Renal cortical epithelial cell (primary cell): ENCODE results near the gene DNMT3L. TPM values are rescaled to one million over a fixed set of nuclear protein-coding genes. Genes with fewer than 3 reads are reported as not detected.

ENCODE experiments used
- DNase-seq: peaks from one replicate; pipeline ENCODE4 v3.0.0-alpha.2; 2011; ENCODE audit warnings: low read depth
- total RNA-seq: library from RNA; depleted of rRNA; stranded (reverse); fragments of >200 nt; gene quantifications from 2 replicates; pipeline ENCODE4 v1.2.3, GENCODE V29; 2014

Gene DNMT3L
- total RNA-seq, 1 donor from 2014 or later = not detected

- DNase-seq = no peak
Observed at GRCh38 chr21:44279354-44280260, 17.9 kb upstream of the DNMT3L start.

DNA sequence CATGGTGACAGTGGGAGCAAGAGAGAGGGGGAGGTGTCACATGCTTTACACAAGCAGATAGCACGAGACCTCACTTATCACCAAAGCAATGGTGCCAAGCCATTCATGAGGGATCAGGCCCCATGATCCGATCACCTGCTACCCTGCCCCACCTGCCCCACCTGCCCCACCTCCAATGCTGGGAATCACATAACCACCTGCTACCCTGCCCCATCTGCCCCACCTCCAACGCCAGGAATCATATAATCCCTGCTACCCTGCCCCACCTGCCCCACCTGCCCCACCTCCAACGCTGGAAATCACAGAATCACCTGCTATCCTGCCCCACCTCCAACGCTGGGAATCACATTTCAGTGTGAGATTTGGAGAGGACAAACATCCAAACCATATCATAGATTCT lies 13.3 kb upstream of the DNMT3L start:
- DNase-seq = no peak

DNA sequence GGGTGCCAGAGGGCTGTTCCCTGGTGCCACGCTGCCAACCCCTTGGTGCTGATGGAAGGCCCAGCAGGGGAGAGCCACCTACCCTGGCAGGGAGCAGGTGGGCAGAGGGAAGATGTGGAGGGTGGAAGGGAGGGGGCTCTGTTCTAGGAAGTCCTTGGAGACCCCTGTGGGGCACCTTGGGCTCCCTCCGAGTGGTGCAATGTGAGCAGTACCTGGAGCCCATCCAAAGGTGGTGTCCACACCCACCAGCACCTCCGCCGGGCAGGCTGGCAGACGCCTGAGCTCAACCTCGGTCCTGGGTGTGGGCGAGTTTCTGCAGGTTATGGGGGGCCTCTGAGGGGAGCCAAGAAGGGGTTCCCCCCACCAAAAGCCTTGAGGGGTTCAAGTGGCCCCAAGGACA lies 11.3 kb upstream of the DNMT3L start:
- DNase-seq = no peak

DNA sequence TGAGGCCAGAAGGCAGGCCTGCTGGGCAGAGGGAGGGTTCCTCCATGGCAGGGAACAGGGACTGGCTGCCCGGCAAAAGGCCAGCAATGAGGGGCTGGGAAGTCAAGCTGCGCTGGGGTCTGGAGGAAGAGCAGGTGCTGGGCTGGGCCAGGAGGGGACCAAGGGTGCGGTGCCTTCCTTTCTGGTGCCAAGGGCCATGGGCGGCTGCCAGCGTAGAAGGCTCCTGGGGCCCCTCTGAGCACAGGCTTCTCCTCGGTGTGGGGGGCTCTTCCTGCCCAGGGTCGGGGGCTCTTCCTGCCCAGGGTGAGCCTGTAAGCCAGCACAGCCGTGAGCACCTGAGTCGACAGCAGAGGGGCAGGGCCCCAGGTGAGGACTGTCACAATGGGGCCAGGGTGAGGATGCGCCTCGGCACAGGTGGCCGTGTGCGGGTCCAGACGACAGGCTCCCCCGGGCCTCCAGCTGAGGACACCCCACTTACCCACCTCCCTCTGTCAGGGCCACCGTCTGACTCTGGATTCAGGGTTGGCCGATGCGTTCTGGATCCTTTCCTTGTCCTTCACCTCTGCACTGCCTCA lies 10.7 kb upstream of the DNMT3L start:
- no peak for DNase-seq

- DNase-seq = no peak
Observed at GRCh38 chr21:44271558-44272283, 10.0 kb upstream of the DNMT3L start.

DNA sequence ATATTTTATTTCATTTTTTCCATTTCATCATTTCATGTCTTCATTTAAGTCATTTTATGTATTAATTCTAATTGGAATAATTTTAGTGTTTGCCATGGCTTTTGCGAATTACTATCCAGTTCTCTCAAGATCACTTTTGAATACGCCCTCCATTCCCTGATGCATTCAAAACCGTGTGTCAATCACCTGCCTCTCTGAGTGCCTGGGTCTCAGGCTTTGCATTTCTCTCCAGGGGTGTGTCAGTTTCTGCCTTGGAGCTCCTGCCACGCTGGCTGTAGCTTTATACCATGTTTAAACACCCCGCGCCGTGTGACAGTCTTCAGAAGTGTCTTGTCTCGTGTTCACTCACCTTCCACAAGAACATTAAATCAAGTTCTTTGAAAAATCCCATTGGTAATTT lies 7.4 kb upstream of the DNMT3L start:
- DNase-seq = no peak

DNA sequence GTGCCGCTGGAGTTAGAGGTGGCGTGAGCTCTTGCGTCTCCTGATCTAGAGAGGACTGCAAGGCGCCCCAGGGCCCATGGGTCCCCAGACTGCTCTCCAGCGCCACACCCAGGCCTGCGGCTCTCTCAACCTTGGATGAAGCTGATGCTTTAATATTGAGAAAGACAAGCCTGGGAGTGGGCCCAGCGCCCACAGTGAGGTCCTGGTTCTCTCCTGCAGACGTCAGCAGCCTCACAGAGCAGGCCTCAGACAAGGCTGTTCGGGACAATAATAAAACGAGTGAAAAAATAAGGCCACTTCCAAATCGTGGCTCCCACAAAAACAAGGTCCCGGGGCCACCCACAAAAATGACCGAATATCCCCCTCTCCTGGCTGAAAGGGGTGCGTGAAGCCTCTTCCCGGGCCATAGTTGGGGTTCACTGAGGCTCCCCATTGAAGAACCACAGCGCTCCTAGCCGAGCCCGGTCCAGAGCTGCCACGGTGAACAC lies 6.0 kb upstream of the DNMT3L start:
- DNase-seq = no peak

DNA sequence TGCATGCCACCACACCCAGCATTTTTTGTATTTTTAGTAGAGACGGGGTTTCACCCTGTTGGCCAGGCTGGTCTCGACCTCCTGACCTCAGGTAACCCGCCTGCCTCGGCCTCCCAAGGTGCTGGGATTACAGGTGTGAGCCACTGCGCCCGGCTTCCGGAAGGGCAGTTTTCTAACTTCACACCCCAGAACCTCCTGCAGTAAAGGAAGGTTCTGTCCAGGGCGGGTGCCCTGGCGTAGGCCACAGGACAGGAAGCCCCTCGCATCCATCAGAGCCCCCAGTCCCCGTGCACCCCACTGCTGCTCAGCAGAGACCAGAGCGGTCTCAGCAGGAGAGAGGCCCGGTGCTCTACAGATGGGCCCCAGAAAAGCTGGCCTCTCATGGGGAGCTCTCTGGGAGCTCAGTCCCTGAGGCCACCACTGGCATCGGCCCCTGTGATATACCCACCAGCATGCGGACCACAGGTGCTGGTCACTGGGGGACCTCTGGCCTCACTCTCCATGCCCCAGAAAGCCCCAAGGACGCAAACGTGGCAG lies 4.1 kb upstream of the DNMT3L start:
- DNase-seq = no peak

GRCh38 chr21:44263768-44264167 lies 2.1 kb upstream of the DNMT3L start:
- no peak for DNase-seq

DNA sequence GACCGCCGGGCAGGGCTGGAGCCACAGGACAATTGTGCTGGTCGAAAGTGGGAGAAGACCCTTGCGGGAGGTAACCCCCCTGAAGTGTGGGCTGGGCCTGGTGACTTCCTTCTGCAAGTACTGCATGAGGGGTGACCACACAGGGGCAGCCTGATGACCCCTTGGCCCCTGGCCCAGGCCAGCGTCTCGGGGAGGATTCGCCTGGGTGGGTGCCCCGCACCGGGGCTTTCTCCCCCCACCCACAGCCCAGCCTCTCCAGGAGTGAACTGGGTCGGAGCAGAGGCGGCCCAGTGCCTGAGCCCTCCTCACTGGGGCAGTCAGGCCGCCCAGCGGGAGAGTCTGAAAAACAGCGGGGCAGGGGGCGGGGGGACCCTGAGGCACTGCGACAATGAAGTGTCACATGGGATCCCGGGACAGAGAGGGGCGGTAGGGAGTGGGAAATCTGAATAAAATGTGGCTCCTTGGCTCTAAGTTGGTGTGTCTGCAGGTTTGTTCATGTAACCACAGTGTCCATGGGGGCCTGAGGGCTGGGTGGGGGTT lies 1.6 kb upstream of the DNMT3L start:
- DNase-seq = no peak

DNA sequence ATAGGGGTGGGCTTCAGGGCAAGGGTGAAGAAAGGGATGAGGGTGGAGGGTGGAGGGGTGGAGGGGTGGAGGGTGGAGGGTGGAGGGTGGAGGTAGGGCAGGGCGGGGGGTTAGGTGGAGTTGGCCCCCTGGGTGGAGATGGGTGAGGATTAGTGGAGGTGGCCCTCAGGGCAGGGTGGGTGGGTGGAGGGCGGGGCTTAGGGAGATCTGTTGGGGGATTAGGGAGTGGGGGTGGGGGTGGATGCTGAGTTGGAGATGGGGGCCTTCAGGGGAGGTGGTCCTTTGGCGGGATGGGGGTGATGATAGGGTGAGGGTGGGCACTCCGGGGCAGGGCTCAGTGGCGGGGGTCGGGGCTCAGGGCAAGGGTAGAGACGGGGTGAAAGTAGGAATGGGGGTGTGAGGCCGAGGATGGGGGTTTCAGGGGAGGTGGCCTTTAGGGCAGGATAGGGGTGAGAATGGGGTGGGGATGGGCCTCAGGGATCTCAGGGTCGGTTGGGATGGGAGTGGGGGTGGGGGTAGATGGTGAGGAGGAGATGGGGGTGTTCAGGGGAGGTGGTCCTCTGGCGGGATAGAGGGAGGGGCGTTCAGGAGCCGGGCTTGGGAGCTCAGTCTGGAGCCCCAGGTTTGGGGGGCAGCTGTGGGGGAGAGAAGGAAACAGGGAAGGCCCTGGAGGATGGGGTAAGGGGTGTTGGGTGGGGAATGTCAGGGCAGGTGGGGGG lies 800 bp upstream of the DNMT3L start:
- no peak for DNase-seq

DNA sequence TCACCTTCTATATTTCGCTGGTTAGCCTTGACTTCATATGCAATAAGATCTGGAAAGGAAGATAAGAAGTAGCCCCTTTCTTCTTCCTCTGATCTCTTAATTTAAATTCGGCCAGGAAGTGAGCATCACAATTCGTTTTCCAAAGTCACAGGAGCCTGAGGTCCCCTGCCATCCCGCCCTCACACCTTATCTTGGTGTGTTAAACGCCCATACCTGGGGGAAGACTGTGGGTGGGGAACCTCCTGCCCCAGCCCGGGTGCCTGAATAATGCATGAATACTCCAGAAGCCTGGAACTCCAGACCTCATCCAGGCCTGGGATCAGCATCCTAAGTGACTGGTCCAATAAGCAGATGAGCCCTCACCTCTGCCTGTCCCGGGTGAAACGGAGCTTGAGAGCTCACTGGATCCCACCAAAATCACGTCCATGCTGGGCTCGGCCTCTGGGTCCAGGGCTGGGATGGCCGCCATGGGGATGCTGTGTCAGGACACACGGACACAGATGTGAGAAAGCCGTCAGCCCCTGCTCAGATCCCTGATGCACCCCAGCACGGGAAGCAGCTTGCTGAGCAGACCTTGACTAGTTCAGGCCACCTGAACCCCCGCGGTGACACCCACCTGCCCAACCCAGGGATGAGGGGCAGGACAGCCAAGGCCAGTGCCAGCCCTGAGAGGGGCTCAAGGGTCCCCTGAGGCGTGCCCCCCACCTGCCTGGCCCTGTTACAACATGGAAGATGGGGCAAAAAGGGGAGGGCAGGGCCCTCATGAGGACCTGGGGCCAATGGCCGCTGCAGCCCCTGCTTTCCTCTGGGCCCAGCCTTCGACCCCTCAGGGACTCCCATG lies 686 bp downstream of the DNMT3L start:
- no peak for DNase-seq

DNA sequence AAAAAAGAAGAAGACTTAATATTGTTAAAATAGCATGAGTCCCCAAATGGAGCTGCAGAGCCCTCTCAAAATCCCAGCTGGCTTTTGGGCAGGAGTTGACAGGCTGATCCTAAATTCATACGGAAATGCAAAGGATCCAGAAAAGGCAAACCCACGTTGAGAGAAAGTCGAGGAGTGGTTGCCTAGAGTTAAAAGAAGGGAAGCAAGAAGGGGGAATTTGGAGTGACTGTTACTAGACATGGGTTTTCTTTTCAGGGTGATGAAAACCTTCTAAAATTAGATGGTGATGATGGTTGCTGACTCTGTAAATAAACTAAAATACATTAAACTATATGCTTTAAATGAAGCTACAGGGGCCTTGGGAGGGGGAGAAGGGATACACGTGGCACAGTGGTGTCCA lies 1.6 kb downstream of the DNMT3L start:
- DNase-seq = no peak

- DNase-seq = no peak
Observed at GRCh38 chr21:44259082-44259705, 2.5 kb downstream of the DNMT3L start.

- no peak for DNase-seq
Observed at GRCh38 chr21:44258056-44258725, 3.5 kb downstream of the DNMT3L start.

DNA sequence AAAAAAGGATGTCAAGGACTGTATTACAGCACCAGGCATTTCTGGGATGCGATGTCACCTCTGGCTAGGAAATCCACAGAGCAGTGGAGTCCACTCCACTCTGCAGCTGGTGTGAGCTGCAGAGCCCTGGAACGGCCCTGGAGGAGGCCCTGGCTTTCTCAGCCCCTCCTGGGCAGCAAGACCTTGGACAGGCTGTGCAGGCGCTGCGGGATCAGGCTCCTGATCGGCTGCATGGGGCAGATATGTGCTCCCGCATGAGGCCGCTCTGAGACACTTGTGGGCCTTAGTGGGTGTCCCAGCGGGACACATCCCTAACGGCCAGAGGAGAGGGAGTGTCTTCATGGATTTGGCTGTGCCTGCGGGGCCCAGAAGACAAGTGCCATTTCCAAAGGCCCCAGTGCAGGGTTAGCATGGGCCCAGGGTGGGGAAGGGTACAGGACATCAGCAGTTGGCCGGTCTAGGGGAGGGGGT lies 6.2 kb downstream of the DNMT3L start:
- no peak for DNase-seq

GRCh38 chr21:44253832-44254710 lies 7.6 kb downstream of the DNMT3L start:
- no peak for DNase-seq
